Prostate gland (tissue), 2 donors: ENCODE measurements around the gene IQGAP2. TPM values are rescaled to one million over a fixed set of nuclear protein-coding genes. Genes with fewer than 3 reads are reported as not detected.

ENCODE experiments used
- DNase-seq: peaks from one replicate; pipeline ENCODE4 v3.0.0-alpha.2; 2019; ENCODE audit warnings: low spot score
- H3K27ac ChIP-seq, 2 donors: fragments of 200-600 bp; sonication (generic); 2 replicates each; pipeline ENCODE4 v1.5.1; 2017 to 2019
- H3K27me3 ChIP-seq: fragments of 200-600 bp; sonication (generic); replicated peaks from 2 replicates; pipeline ENCODE4 v1.5.1; 2019; ENCODE audit not compliant: insufficient read depth
- H3K36me3 ChIP-seq, 2 donors: fragments of 200-600 bp; sonication (generic); 1 replicate in 1 of 2; 2 replicates in 1 of 2; pipeline versions ENCODE4 v1.5.1 to v1.8.1; 2017 to 2019
- H3K4me1 ChIP-seq: fragments of 200-600 bp; sonication (generic); replicated peaks from 2 replicates; pipeline ENCODE4 v1.5.1; 2019
- H3K4me3 ChIP-seq, 2 donors: fragments of 200-600 bp; sonication (generic); 2 replicates each; pipeline ENCODE4 v1.5.1; 2017 to 2019
- H3K9me3 ChIP-seq: fragments of 200-600 bp; sonication (generic); 2 replicates; pipeline ENCODE4 v1.5.1; 2017
- POLR2A ChIP-seq: fragments of 450-650 bp; IDR thresholded peaks from one replicate; pipeline ENCODE4 v1.6.1; 2016; ENCODE audit warnings: antibody characterized with exemption, mild to moderate bottlenecking
- POLR2AphosphoS5 ChIP-seq: sonication (generic); formaldehyde crosslinking; IDR thresholded peaks from one replicate; pipeline ENCODE4 v1.6.1; 2017; ENCODE audit warnings: antibody characterized with exemption
- WGBS: methylation state at CpG from one replicate; pipeline ENCODE4 v1.1.5; 2018; 5-methylcytosine and 5-hydroxymethylcytosine counted together
- intact Hi-C: fragments of 100-400 bp; cut with DNase I; formaldehyde crosslinking; loops from one replicate; pipeline ENCODE4 v1.14.2; 2022
- total RNA-seq, 2 donors: library from RNA; depleted of rRNA; stranded (reverse); fragments of >200 nt; gene quantifications; one replicate each; pipeline ENCODE4 v1.1.0, GENCODE V29; 2016
- TF ChIP-seq, protein P1 (sequence below), 4 experiments: fragments of 200-600 bp in 2 of 4; fragments of 450-650 bp in 2 of 4; sonication (generic) in 2 of 4; IDR thresholded peaks; 1 replicate in 3 of 4; 2 replicates in 1 of 4; pipeline ENCODE4 v1.5.1; 2016 to 2019; ENCODE audit warnings: antibody characterized with exemption in 4 of 4, mild to moderate bottlenecking in 2 of 4, moderate library complexity in 2 of 4

The IQGAP2 gene
- total RNA-seq, 2 donors from 2014 or later = 41.5 to 64.9 TPM

DNA sequence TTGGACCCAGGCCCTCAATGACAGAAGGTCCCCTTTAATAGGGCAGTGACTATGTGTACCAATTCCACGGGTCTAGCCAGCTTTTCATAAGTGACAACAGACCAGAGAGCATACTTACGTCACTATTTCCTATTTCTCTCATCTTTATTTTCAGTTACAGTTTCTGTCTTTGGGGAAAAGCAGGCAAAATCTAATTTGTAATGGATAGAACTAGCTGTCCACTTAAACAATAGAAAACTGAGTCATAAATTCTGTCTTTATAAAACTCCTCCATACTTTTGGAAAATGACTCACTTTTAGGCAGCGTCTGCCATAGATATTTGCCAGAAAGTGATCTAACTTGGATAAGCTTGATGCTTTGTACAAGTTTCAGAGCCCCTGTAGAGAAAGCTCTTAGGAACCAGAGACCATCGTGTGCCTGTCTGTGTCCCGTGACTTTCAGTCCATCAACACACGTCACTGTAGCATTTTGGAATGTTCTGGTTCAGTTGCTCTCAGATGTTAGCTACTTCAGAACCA lies 118.2 kb downstream of the IQGAP2 start:
- WGBS = 22% methylated on average over 6 of the region's 6 CpGs
- H3K4me1 ChIP-seq = no peaks in the 10 kb centered on the region
- H3K27ac ChIP-seq = no peak overlapping the region
- intact Hi-C loops = no loop called here
- no peaks in the 10 kb centered on the region for H3K27me3 ChIP-seq
- H3K4me3 ChIP-seq = no peak overlapping the region
- TF ChIP-seq POLR2A (no peak), POLR2AphosphoS5 (no peak)
- TF ChIP-seq, protein P1, sequence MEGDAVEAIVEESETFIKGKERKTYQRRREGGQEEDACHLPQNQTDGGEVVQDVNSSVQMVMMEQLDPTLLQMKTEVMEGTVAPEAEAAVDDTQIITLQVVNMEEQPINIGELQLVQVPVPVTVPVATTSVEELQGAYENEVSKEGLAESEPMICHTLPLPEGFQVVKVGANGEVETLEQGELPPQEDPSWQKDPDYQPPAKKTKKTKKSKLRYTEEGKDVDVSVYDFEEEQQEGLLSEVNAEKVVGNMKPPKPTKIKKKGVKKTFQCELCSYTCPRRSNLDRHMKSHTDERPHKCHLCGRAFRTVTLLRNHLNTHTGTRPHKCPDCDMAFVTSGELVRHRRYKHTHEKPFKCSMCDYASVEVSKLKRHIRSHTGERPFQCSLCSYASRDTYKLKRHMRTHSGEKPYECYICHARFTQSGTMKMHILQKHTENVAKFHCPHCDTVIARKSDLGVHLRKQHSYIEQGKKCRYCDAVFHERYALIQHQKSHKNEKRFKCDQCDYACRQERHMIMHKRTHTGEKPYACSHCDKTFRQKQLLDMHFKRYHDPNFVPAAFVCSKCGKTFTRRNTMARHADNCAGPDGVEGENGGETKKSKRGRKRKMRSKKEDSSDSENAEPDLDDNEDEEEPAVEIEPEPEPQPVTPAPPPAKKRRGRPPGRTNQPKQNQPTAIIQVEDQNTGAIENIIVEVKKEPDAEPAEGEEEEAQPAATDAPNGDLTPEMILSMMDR (IDR thresholded peaks at IDR 0.05) = no peak
- DNase-seq = no peak
- no peaks in the 10 kb centered on the region for H3K9me3 ChIP-seq
- no peaks in the 10 kb centered on the region for H3K36me3 ChIP-seq

DNA sequence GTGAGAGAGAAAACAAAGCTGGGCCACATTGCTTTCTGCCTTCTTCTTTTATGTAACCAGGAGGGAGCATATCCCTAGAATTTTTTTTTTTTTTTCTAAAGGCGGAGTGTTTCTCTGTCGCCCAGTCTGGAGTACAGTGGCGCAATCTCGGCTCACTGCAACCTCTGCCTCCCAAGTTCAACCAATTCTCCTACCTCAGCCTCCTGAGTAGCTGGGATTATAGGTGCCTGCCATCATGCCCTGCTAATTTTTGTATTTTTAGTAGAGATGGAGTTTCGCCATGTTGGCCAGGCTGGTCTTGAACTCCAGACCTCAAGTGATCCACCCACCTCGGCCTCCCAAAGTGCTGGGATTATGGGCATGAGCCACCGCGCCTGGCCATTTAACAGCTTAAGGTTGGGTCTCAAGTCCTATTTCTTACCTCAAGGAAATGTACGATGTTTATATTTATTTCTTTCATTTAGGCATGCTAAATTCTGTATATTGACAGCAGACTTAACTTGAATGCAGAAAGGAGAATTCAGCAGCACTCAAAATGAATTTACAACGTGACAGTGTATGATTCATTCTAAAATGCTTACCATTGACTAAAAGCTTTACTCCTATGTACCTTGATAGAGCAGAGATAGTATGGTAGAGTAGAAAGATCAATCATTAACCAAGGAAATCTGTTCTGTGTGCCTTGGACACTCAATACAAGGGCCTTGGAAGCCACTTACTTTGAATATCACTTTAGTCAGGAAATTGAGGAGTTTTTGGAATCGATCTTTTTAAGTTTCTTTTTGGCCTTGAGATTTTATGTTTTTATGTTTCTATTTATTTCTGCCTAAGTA lies 119.2 kb downstream of the IQGAP2 start:
- H3K9me3 ChIP-seq = no peaks in the 10 kb centered on the region
- WGBS = 94% methylated on average over 11 of the region's 11 CpGs
- TF ChIP-seq, protein P1 (IDR thresholded peaks at IDR 0.05) = no peak
- no peak for TF ChIP-seq POLR2A
- TF ChIP-seq POLR2AphosphoS5 = no peak
- H3K4me3 ChIP-seq = no peak overlapping the region
- H3K27me3 ChIP-seq = no peaks in the 10 kb centered on the region
- no peaks in the 10 kb centered on the region for H3K4me1 ChIP-seq
- no peaks in the 10 kb centered on the region for H3K36me3 ChIP-seq
- no peak overlapping the region for H3K27ac ChIP-seq
- intact Hi-C loops = no loop called here
- no peak for DNase-seq

DNA sequence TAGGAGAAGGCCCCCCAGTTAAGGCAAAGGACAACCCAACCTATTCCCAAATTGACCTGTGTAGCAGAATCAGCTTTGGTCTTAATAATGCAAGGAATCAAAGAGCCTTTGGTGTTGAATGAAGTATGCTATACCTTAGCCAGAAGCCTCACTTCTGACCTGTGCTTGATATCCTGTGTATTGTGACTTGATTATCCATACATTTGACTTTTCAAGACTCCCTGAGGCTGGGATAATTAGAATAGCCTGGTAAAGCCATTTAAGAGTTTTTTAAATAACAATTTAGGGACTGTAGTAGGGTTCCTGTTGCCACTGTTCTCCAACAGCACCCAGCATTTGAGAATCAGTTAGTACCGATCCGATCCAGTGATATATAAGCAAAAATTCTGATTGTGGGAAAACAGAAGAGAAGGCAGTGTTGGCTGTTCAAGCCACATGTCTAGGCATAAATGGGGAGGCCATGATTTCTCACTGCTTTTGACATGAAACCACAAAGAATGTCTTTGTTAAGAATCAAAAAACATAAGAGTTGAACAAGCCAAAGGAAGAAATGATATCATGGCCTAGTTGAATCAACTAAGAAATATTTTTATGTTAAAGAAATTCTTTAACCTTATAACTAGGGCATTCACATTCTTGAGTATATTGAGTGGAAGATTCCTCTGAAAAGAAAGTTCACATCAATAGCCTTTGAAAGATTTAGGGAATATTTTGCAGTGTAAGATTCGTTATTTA lies 121.2 kb downstream of the IQGAP2 start:
- Histone ChIP-seq H3K36me3 (no peaks in the 10 kb centered on the region), H3K4me3 (no peak overlapping the region), H3K9me3 (no peaks in the 10 kb centered on the region), H3K27ac (no peak overlapping the region), H3K4me1 (no peaks in the 10 kb centered on the region), H3K27me3 (no peaks in the 10 kb centered on the region)
- no peak for DNase-seq
- WGBS = 86% methylated on average over 3 of the region's 3 CpGs
- intact Hi-C loops = no loop called here
- TF ChIP-seq POLR2A (no peak), POLR2AphosphoS5 (no peak)
- TF ChIP-seq, protein P1 (IDR thresholded peaks at IDR 0.05) = no peak

DNA sequence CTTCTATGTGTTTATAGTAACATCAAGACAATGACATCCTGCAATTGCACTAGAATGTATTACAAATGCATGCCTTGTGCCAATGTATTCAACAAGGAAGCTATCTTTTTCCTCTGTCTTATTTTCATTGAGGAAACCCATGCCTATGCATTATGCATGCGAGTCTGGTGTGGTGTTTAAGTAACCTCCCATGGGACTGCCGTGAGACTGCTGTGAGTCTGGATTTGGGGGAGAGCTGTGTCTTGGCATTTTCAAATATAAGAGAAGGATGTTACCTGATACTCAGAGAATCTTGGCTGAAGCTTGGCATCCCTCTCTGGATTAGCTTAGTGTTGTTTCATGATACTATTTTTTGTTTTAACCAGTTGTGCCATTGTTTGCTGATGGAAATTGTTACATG lies 121.8 kb downstream of the IQGAP2 start:
- intact Hi-C loops = no loop called here
- Histone ChIP-seq H3K36me3 (no peaks in the 10 kb centered on the region), H3K4me1 (no peaks in the 10 kb centered on the region), H3K9me3 (no peaks in the 10 kb centered on the region), H3K27me3 (no peaks in the 10 kb centered on the region), H3K27ac (no peak overlapping the region), H3K4me3 (no peak overlapping the region)
- no peak for DNase-seq
- no peak for TF ChIP-seq POLR2A
- no peak for TF ChIP-seq POLR2AphosphoS5
- TF ChIP-seq, protein P1 (IDR thresholded peaks at IDR 0.05) = no peak
- 51% methylated on average over 2 of the region's 2 CpGs for WGBS
